NT2/D1 (cell line): Measurements from ENCODE around the gene GNAO1.

Experiments
- DNase-seq: peaks from one replicate; pipeline ENCODE4 v3.0.0-alpha.2; 2011; ENCODE audit warnings: low read depth, low spot score
- H3K27me3 ChIP-seq: 2 replicates; pipeline ENCODE4 v1.6.0; 2011; ENCODE audit warnings: mild to moderate bottlenecking; ENCODE audit not compliant: insufficient read length, insufficient read depth
- H3K36me3 ChIP-seq: 2 replicates; pipeline ENCODE4 v1.6.1; 2011; ENCODE audit warnings: mild to moderate bottlenecking, low read length, mixed read lengths; ENCODE audit not compliant: insufficient read depth, insufficient read length
- H3K4me1 ChIP-seq: 2 replicates; pipeline ENCODE4 v1.5.1; 2011; ENCODE audit not compliant: insufficient read depth, insufficient read length
- H3K4me3 ChIP-seq: 2 replicates; pipeline ENCODE4 v1.5.1; 2011; ENCODE audit warnings: low read depth; ENCODE audit not compliant: insufficient read length
- H3K9ac ChIP-seq: 2 replicates; pipeline ENCODE4 v1.6.0; 2011; ENCODE audit warnings: low read depth; ENCODE audit not compliant: insufficient read length
- H3K9me3 ChIP-seq: 2 replicates; pipeline ENCODE4 v1.5.1; 2011; ENCODE audit warnings: mild to moderate bottlenecking, low read length; ENCODE audit not compliant: insufficient read depth
- SUZ12 ChIP-seq: IDR thresholded peaks from 2 replicates; pipeline ENCODE4 v1.6.1; 2011; ENCODE audit not compliant: insufficient read length, insufficient read depth; ENCODE audit errors: extremely low read depth
- YY1 ChIP-seq: IDR thresholded peaks from 2 replicates; pipeline ENCODE4 v1.6.1; 2011; ENCODE audit not compliant: insufficient read length, insufficient read depth
- ZNF274 ChIP-seq: IDR thresholded peaks from 2 replicates; pipeline ENCODE4 v1.6.1; 2011; ENCODE audit warnings: mild to moderate bottlenecking, low read depth, low read length

The GNAO1 gene

DNA sequence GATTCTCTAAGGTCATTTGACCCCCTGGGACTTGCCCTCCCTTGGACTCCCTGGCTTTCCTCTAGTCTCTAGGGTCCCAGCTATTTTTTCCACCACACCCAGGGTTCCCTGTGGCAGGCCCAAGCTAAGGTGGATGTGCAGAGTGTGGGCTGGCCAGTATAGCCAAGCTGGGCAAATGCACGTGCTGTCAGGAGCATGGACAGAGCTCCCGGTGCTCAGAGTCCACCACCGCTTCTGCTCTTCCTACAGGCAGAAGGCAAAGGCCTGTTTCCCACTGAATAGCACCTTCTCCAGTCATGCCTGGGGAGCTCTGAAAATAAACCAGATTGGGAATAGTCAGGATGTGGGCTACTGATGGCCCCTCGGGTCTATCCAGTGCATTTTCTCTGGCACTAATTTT, 53.3 kb downstream of the GNAO1 start:
- no peaks in the 10 kb centered on the region for H3K36me3 ChIP-seq
- H3K9ac ChIP-seq: no peak overlapping the region
- no peak for DNase-seq
- no peak for TF ChIP-seq YY1
- no peak for TF ChIP-seq SUZ12
- TF ChIP-seq ZNF274: no peak
- H3K27me3 ChIP-seq: no peaks in the 10 kb centered on the region
- peaks cover 18% of the 10 kb centered on the region for H3K4me1 ChIP-seq
- H3K4me3 ChIP-seq: no peak overlapping the region
- no peaks in the 10 kb centered on the region for H3K9me3 ChIP-seq

DNA sequence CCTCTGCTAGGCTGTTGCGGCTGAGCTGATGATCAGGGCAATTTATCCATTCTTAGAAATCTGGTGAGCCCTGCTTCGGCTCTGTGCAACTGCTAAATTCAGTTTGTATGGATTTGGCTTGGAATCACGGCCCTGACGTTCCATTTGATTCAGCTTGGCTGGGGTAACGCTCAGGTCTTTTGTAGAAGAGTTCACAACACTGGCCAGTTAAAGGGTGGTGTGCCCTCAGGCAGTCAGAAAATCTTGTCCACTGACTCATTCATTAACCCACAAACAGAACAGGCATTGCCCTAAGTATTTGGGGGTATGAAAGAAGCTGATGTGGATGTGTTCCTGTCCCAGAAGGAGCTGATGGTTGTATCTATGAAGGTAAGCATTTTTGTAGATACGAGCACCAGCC, 53.9 kb downstream of the GNAO1 start:
- Histone ChIP-seq H3K9me3 (no peaks in the 10 kb centered on the region), H3K9ac (no peak overlapping the region), H3K4me3 (no peak overlapping the region), H3K27me3 (no peaks in the 10 kb centered on the region), H3K4me1 (peaks cover 18% of the 10 kb centered on the region), H3K36me3 (no peaks in the 10 kb centered on the region)
- TF ChIP-seq SUZ12: no peak
- TF ChIP-seq ZNF274: no peak
- no peak for TF ChIP-seq YY1
- DNase-seq: no peak

- H3K4me1 ChIP-seq: peaks cover 18% of the 10 kb centered on the region
- no peaks in the 10 kb centered on the region for H3K36me3 ChIP-seq
- H3K4me3 ChIP-seq: no peak overlapping the region
- peak; percentile 72 for DNase-seq
- peak overlapping the region; percentile 39 for H3K9ac ChIP-seq
- no peaks in the 10 kb centered on the region for H3K9me3 ChIP-seq
- no peaks in the 10 kb centered on the region for H3K27me3 ChIP-seq
- no peak for TF ChIP-seq YY1
- no peak for TF ChIP-seq SUZ12
Observed at GRCh38 chr16:56246051-56246817, 54.9 kb downstream of the GNAO1 start.

DNA sequence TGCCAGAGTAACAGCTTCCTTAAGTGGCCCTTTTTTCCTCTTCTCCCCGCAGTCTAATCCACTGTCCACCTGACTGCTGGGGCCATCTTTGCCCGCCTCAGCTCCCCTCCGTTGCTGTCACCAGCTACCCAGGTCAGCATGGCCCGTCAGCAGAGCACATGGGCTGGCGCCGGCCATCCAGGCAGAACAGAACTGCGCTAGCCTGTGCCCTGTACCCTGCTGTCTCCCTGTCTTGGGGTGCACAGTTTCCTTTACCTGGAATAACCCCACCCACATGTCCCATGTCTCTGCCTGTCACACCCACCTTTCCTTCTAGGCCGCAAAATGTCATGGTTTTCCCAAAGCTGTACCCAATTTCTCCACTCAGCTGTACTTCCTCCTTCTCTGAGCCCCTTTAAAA, 55.7 kb downstream of the GNAO1 start:
- no peaks in the 10 kb centered on the region for H3K27me3 ChIP-seq
- H3K4me1 ChIP-seq: peaks cover 18% of the 10 kb centered on the region
- no peak for TF ChIP-seq ZNF274
- no peak overlapping the region for H3K4me3 ChIP-seq
- no peaks in the 10 kb centered on the region for H3K36me3 ChIP-seq
- DNase-seq: no peak
- H3K9me3 ChIP-seq: no peaks in the 10 kb centered on the region
- H3K9ac ChIP-seq: no peak overlapping the region

DNA sequence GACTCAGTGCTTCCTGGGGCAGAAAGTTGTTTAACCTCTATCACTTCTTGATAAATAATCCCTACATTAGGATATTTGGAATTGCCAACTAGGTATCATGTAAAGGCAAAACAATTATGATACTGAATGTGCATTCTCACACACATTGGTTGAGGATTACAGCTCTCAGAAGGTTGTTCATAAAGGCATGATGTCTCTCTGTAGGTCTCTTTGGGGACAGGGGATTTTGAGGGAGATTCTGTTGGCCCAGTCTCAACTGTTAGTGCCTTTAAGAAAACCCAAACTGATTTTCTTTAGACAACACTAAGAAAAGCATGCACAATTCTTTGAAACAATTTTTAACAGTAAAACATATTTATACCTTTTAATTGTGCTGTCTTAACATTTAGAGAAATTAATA, 56.5 kb downstream of the GNAO1 start:
- no peaks in the 10 kb centered on the region for H3K27me3 ChIP-seq
- H3K9ac ChIP-seq: no peak overlapping the region
- H3K4me1 ChIP-seq: peaks cover 18% of the 10 kb centered on the region
- DNase-seq: no peak
- H3K4me3 ChIP-seq: no peak overlapping the region
- H3K9me3 ChIP-seq: no peaks in the 10 kb centered on the region
- no peaks in the 10 kb centered on the region for H3K36me3 ChIP-seq
- no peak for TF ChIP-seq YY1
- no peak for TF ChIP-seq ZNF274
- TF ChIP-seq SUZ12: no peak

DNA sequence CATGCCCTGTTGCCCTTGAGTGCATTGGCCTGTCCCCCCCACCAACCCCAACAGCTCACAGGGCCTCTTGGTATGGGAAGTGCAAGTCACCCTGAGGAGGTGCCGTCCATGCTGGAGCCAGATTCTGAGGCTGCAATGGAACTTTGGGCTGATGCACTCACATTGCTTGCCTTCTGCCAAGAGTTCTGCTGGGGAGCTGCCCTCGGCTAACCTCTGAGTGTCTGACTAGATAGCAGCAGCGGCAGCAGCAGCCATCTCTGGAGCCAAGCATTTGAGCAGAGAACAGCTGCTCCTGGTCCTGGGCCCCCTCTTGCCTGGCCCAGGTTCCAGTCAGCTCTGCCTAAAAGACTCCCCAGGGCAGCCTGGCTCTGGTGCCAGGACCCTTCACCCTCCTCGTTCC, 61.5 kb downstream of the GNAO1 start:
- H3K36me3 ChIP-seq: no peaks in the 10 kb centered on the region

GRCh38 chr16:56255904-56256303, 64.6 kb downstream of the GNAO1 start:
- Histone ChIP-seq H3K27me3 (no peaks in the 10 kb centered on the region), H3K4me1 (no peaks in the 10 kb centered on the region), H3K9me3 (no peaks in the 10 kb centered on the region), H3K4me3 (no peak overlapping the region), H3K36me3 (no peaks in the 10 kb centered on the region), H3K9ac (no peak overlapping the region)
- TF ChIP-seq YY1 (no peak), ZNF274 (no peak), SUZ12 (no peak)
- DNase-seq: no peak

More for the DNA sequence above, 61.5 kb downstream of the GNAO1 start:
- Histone ChIP-seq H3K9ac (no peak overlapping the region), H3K4me1 (no peaks in the 10 kb centered on the region), H3K27me3 (no peaks in the 10 kb centered on the region), H3K9me3 (no peaks in the 10 kb centered on the region), H3K4me3 (no peak overlapping the region)
- no peak for DNase-seq
- TF ChIP-seq YY1 (no peak), ZNF274 (no peak), SUZ12 (no peak)

GRCh38 chr16:56257239-56257638, 66.0 kb downstream of the GNAO1 start:
- H3K9me3 ChIP-seq: no peaks in the 10 kb centered on the region
- no peak overlapping the region for H3K4me3 ChIP-seq
- DNase-seq: no peak
- H3K9ac ChIP-seq: no peak overlapping the region
- H3K4me1 ChIP-seq: no peaks in the 10 kb centered on the region
- no peak for TF ChIP-seq SUZ12
- TF ChIP-seq ZNF274: no peak
- TF ChIP-seq YY1: no peak
- no peaks in the 10 kb centered on the region for H3K36me3 ChIP-seq
- no peaks in the 10 kb centered on the region for H3K27me3 ChIP-seq
